ENCODE results near the gene NR1D1.

NR1D1 gene

GRCh38 chr17:40122136-40122998 is 22.0 kb upstream of the NR1D1 start:
- no peaks in the 10 kb centered on the region for H3K9me3 Mint-ChIP-seq
- peak overlapping the region; percentile 90 to 93 for H3K4me3 Mint-ChIP-seq
- ATAC-seq (replicated peaks) (peak; percentile 46), DNase-seq (peak in 1 of 3 experiments; percentile 29)
- peaks cover 37% of the 10 kb centered on the region for H3K36me3 Mint-ChIP-seq (ENCODE audit: insufficient read depth)
- no peaks in the 10 kb centered on the region for H3K27me3 Mint-ChIP-seq
- H3K27ac Mint-ChIP-seq = peak overlapping the region in 1 of 2 donors; percentile 65
- H3K4me1 Mint-ChIP-seq (ENCODE audit: low read depth in 2 of 2) = peaks cover 24 to 28% of the 10 kb centered on the region in 2 donors

- peak; percentile 79 to 84 (median 84) for DNase-seq
- Mint-ChIP-seq H3K27me3 (no peaks in the 10 kb centered on the region), H3K4me3 (peak within 1 kb of the TSS; percentile 90 to 93), H3K36me3 (ENCODE audit: insufficient read depth) (peaks cover 29% of the 10 kb centered on the region), H3K27ac (peak within 1 kb of the TSS; percentile 65 to 89), H3K9me3 (no peaks in the 10 kb centered on the region), H3K4me1 (ENCODE audit: low read depth in 2 of 2) (peaks cover 24 to 28% of the 10 kb centered on the region in 2 donors)
- ATAC-seq (replicated peaks) = peak; percentile 69
Measured at GRCh38 chr17:40121181-40122135, 21.1 kb upstream of the NR1D1 start, which contains the start of gene MSL1. MSL1 (plus strand) TSS chr17:40121971; CDS start chr17:40122613, 642 bp downstream.

- ATAC-seq (replicated peaks) (no peak), DNase-seq (no peak)
- Mint-ChIP-seq H3K27me3 (no peaks in the 10 kb centered on the region), H3K27ac (no peak overlapping the region), H3K4me1 (ENCODE audit: low read depth in 2 of 2) (peaks cover 35 to 38% of the 10 kb centered on the region in 2 donors), H3K4me3 (no peak overlapping the region), H3K36me3 (ENCODE audit: insufficient read depth) (peaks cover 2% of the 10 kb centered on the region), H3K9me3 (no peaks in the 10 kb centered on the region)
Measured at GRCh38 chr17:40115101-40115436, 14.7 kb upstream of the NR1D1 start.

DNA sequence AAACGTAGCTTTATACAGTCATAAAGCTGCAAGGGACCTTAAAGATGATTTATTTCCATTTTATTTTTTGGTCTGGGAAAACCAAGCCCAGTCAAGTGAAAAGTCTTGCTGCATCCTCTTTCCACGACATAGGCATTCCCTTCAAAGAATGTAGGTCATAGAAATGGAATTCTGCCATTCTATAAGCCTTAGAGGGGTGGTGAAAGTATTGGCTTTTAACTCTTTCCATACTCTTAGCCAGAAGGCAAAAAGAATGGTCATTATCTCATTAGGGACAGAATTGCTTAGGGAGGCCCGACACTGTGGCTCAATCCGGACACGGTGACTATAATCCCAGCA is 13.5 kb upstream of the NR1D1 start:
- no peaks in the 10 kb centered on the region for H3K27me3 Mint-ChIP-seq
- DNase-seq (no peak), ATAC-seq (replicated peaks) (no peak)
- H3K4me3 Mint-ChIP-seq = peak overlapping the region; percentile 76
- peaks cover 41 to 45% of the 10 kb centered on the region in 2 donors for H3K4me1 Mint-ChIP-seq (ENCODE audit: low read depth in 2 of 2)
- no peaks in the 10 kb centered on the region for H3K9me3 Mint-ChIP-seq
- peak overlapping the region in 1 of 2 donors; percentile 99 for H3K27ac Mint-ChIP-seq
- H3K36me3 Mint-ChIP-seq (ENCODE audit: insufficient read depth) = peaks cover 3% of the 10 kb centered on the region

DNA sequence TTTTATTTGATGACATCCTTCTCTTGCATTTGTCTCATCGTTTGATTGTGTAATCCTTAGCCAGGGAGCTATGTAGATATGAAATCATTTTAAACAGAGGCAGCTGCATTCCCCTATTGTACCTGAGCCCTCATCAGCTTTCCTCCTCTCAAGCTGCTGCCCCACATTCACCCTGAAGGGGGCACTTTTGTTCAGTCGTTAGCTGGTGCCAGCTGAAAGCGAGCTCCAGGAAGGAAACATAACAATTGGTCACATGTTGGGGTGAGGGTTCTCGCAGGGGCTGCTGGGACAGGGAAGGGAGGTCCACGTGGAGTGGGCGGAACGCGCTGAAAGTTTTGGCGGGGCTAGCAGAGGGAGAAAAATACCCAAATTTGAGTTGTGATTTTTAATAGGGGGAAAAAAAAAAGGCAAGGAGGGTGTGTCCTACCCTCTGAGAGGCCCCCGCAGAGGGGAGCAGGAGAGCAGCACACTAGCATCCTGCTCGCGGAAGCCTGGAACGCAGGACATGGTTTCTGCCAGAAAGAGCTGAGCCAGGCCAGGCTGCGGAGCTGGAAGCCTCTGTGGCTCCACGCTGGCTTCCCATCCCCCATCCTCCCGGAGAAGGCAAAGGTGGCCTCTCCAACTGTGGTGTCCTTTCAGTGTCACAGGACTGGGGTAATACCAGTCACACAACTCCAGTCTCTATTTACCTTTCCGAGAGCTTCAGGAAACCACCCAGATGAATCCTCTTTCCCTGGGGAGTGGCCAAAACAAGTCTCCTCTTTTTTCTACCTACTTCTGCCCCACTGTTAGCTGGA is 12.9 kb upstream of the NR1D1 start:
- Mint-ChIP-seq H3K4me3 (peak overlapping the region; percentile 76), H3K9me3 (no peaks in the 10 kb centered on the region), H3K36me3 (ENCODE audit: insufficient read depth) (peaks cover 9% of the 10 kb centered on the region), H3K27ac (peak overlapping the region; percentile 42 to 99), H3K4me1 (ENCODE audit: low read depth in 2 of 2) (peaks cover 45 to 48% of the 10 kb centered on the region in 2 donors), H3K27me3 (no peaks in the 10 kb centered on the region)
- DNase-seq (peak; percentile 92 to 95 (median 93)), ATAC-seq (replicated peaks) (peak; percentile 83)

- Mint-ChIP-seq H3K4me3 (peak overlapping the region; percentile 76), H3K4me1 (ENCODE audit: low read depth in 2 of 2) (peaks cover 51 to 54% of the 10 kb centered on the region in 2 donors), H3K27ac (peak overlapping the region; percentile 42 to 99), H3K27me3 (no peaks in the 10 kb centered on the region), H3K36me3 (ENCODE audit: insufficient read depth) (peaks cover 14% of the 10 kb centered on the region), H3K9me3 (no peaks in the 10 kb centered on the region)
- ATAC-seq (replicated peaks) (no peak), DNase-seq (no peak)
Measured at GRCh38 chr17:40112718-40113109, 12.3 kb upstream of the NR1D1 start.

DNA sequence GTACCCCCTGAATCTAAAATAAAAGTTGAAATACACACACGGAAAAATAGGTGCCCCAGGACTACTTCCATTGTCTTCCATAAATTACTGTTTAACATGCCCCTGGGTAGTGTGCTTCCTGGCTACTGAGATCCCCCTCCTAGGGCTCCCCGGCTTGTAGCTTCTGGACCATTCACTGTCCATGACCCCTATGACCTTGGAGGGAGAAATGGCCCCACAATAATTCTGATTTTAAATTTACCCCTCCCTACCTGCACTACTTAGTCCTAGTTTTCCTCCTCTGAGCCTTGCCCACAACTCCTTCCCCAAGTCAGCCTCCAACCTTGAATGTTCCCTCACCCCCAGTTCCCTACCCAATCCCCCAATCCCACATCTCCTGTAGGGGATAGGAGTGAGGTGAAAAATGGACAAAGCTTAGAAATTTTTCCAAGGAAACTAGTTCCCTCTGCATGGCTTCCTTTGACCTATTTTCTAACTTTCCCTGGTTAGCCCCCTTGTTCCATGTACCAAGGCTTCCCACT is 11.9 kb upstream of the NR1D1 start:
- no peaks in the 10 kb centered on the region for H3K9me3 Mint-ChIP-seq
- peak overlapping the region; percentile 42 to 99 for H3K27ac Mint-ChIP-seq
- H3K4me3 Mint-ChIP-seq = peak overlapping the region; percentile 76
- ATAC-seq (replicated peaks) (no peak), DNase-seq (no peak)
- H3K36me3 Mint-ChIP-seq (ENCODE audit: insufficient read depth) = peaks cover 19% of the 10 kb centered on the region
- H3K4me1 Mint-ChIP-seq (ENCODE audit: low read depth in 2 of 2) = peaks cover 56 to 59% of the 10 kb centered on the region in 2 donors
- H3K27me3 Mint-ChIP-seq = no peaks in the 10 kb centered on the region

GRCh38 chr17:40111221-40112128 is 11.1 kb upstream of the NR1D1 start:
- H3K9me3 Mint-ChIP-seq = no peaks in the 10 kb centered on the region
- H3K4me3 Mint-ChIP-seq = peak overlapping the region; percentile 76
- ATAC-seq (replicated peaks) (peak; percentile 18), DNase-seq (peak; percentile 49 to 67 (median 49))
- peaks cover 20% of the 10 kb centered on the region for H3K36me3 Mint-ChIP-seq (ENCODE audit: insufficient read depth)
- H3K27me3 Mint-ChIP-seq = no peaks in the 10 kb centered on the region
- peak overlapping the region; percentile 74 to 99 for H3K27ac Mint-ChIP-seq
- H3K4me1 Mint-ChIP-seq (ENCODE audit: low read depth in 2 of 2) = peaks cover 61 to 62% of the 10 kb centered on the region in 2 donors

DNA sequence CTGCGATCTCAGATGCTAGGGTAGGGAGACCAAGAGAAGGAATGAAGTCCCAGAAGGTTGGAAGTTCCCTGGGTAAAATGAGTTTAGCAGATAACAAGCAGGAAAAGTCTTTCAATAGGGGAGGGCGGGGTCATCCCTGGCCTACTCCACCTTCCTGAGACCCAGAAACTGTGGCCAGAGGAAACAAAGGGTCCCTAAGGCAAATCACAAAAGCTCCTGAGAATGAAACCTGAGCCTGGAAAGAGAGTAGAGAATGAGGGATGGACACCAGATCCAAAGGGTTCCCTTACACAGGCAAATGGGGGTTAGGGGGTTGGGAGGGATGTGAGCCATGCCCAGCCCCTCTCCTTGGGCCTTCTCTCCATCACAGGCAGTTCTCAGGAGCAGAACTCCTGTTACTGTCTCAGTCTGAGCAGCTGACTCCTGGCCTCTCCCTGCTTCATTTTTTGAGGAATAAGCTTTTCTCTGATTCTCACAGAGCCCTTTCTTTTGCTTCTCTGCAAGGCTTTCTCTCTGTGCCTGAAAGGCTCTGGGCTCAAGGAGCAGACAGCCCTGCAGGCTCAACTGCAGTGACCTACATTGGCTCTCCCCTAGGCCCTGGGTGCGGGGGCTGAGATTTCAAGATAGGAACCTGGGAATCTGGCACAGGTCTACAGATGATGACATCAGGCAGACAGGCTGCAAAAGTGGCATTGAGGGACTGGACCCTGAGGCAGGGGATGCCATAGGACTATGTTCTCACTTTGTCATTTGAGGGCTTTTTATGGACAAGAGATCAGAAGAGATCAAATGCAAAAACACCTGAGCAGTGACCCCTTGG is 9.8 kb upstream of the NR1D1 start:
- no peak for ATAC-seq (replicated peaks)
- H3K9me3 Mint-ChIP-seq = no peaks in the 10 kb centered on the region
- peaks cover 20% of the 10 kb centered on the region for H3K36me3 Mint-ChIP-seq (ENCODE audit: insufficient read depth)
- peak overlapping the region; percentile 74 to 99 for H3K27ac Mint-ChIP-seq
- no peaks in the 10 kb centered on the region for H3K27me3 Mint-ChIP-seq
- H3K4me3 Mint-ChIP-seq = peak overlapping the region; percentile 76
- DNase-seq = no peak
- H3K4me1 Mint-ChIP-seq (ENCODE audit: low read depth in 2 of 2) = peaks cover 71 to 73% of the 10 kb centered on the region in 2 donors

GRCh38 chr17:40108970-40109824 is 8.8 kb upstream of the NR1D1 start:
- peak overlapping the region; percentile 52 to 71 for H3K4me3 Mint-ChIP-seq
- peaks cover 20% of the 10 kb centered on the region for H3K36me3 Mint-ChIP-seq (ENCODE audit: insufficient read depth)
- H3K4me1 Mint-ChIP-seq (ENCODE audit: low read depth in 2 of 2) = peaks cover 82 to 83% of the 10 kb centered on the region in 2 donors
- H3K9me3 Mint-ChIP-seq = no peaks in the 10 kb centered on the region
- peak overlapping the region; percentile 98 to 99 for H3K27ac Mint-ChIP-seq
- ATAC-seq (replicated peaks) (no peak), DNase-seq (no peak)
- H3K27me3 Mint-ChIP-seq = no peaks in the 10 kb centered on the region

Data from effector memory CD8-positive, alpha-beta T cell (primary cell).